BE2C (cell line): ENCODE results near the gene SF3B6.
A peak's percentile ranks its signal among the peaks of the same experiment; 100 is the strongest.

Experiments
- DNase-seq: peaks from one replicate; pipeline ENCODE4 v3.0.0-alpha.2; 2020
- H3K27me3 ChIP-seq: fragments of 250-450 bp; sonication (Bioruptor Pico); 2 replicates; pipeline ENCODE4 v1.5.1; 2020; ENCODE audit warnings: mild to moderate bottlenecking
- H3K36me3 ChIP-seq: fragments of 250-450 bp; sonication (Bioruptor Pico); 2 replicates; pipeline ENCODE4 v1.5.1; 2020; ENCODE audit warnings: mild to moderate bottlenecking
- H3K4me1 ChIP-seq: fragments of 250-450 bp; sonication (Bioruptor Pico); 2 replicates; pipeline ENCODE4 v1.5.1; 2020
- H3K4me3 ChIP-seq: 2 replicates; pipeline ENCODE4 v1.5.1; 2011; ENCODE audit warnings: low read depth, low read length
- H3K9me3 ChIP-seq: fragments of 250-450 bp; sonication (Bioruptor Pico); 2 replicates; pipeline ENCODE4 v1.5.1; 2020
- TF ChIP-seq, protein P1 (sequence below): IDR thresholded peaks from 2 replicates; pipeline ENCODE4 v1.5.1; 2012; ENCODE audit warnings: mild to moderate bottlenecking, low read depth, low read length

The SF3B6 gene

DNA sequence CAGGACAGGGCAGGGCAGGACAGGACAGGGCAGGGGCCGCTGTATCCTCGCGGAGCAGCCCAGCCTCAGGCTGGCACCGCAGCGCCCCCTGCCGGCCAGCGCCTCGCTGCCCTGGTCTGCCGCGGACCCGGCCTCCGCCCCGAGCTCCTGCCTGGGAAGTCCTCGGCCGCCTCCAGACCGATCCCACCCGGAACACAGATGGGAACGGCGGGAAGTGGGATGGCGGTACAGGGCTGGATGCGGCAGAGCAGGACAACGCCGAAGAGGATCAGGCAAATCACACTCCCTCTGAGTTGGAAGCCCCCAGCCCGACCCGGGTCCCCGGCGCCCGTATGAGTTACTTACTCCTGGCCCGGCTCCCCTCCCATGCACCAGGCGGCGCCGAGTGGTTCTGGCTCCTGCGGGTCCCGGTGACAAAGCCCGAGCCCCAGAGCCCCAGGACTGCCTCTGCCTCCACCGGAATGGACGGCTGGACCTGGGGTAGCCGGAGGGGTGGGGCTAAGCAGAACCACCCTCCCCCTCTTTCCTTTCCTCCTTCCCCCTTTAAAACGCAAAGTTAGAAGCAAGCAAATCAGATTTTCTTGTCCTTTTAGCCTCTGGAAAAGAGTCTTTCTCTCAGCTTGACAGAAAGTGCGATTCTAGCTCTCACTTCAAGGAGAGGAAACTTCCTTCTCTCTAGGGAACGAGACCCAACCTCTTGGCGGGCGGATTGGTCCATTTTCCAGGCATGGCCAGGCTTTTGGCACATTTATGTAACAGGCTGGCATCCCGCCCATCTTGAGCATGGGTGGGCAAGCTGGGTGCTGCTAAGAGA is 8.5 kb upstream of the SF3B6 start, which contains the start of gene TP53I3:
Gene TP53I3 (minus strand): TSS at position 449 of the 814 bp plus-strand sequence. CDS start 508 bp downstream, outside the sequence.
- Histone ChIP-seq H3K9me3 (no peaks in the 10 kb centered on the region), H3K4me3 (peak within 1 kb of the TSS; percentile 77), H3K36me3 (peaks cover 7% of the 10 kb centered on the region; the same call in 1 of the 2 replicates), H3K27me3 (no peaks in the 10 kb centered on the region), H3K4me1 (peaks cover 4% of the 10 kb centered on the region; the same call in 1 of the 2 replicates)
- peak; percentile 95 for DNase-seq
- TF ChIP-seq, protein P1, sequence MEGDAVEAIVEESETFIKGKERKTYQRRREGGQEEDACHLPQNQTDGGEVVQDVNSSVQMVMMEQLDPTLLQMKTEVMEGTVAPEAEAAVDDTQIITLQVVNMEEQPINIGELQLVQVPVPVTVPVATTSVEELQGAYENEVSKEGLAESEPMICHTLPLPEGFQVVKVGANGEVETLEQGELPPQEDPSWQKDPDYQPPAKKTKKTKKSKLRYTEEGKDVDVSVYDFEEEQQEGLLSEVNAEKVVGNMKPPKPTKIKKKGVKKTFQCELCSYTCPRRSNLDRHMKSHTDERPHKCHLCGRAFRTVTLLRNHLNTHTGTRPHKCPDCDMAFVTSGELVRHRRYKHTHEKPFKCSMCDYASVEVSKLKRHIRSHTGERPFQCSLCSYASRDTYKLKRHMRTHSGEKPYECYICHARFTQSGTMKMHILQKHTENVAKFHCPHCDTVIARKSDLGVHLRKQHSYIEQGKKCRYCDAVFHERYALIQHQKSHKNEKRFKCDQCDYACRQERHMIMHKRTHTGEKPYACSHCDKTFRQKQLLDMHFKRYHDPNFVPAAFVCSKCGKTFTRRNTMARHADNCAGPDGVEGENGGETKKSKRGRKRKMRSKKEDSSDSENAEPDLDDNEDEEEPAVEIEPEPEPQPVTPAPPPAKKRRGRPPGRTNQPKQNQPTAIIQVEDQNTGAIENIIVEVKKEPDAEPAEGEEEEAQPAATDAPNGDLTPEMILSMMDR, result peak; percentile 77

DNA sequence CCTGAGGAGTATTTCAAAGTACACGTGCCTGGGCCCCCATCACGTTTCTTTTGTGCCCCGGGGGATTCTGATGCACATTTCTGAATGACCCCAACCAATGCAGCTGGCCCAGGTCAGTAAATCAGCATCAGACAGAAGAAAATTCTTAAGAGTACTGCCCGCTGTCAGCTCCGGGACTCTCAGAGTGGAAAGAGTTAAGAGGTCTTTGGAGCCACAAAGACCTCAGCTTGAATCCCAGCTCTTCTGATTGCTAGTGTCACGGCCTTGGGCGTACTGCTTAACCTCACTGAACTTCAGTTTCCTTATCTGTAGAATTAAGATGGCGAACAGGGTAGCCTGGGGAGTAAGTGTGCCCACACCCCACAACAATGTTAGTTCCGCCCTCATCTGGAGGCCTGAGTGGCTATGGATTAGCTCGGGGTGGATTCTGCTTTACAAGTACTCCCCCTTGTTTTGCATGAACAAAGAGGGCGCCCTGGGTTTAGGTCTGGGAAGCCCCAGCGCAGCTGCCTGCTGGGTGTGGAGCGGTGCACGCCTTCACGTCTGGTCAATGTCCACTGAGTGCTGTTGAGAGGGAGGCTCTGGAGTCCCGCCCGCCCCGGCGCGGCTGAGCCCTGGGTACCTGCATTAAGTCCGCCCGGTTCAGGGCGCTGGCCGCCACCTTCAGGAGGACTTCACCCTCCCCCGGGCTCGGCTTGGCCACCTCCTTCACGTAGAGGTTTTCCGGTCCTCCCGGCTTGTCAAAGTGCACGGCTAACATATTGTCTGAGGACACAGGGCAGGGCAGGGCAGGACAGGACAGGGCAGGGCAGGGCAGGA is 7.7 kb upstream of the SF3B6 start:
- no peaks in the 10 kb centered on the region for H3K9me3 ChIP-seq

DNA sequence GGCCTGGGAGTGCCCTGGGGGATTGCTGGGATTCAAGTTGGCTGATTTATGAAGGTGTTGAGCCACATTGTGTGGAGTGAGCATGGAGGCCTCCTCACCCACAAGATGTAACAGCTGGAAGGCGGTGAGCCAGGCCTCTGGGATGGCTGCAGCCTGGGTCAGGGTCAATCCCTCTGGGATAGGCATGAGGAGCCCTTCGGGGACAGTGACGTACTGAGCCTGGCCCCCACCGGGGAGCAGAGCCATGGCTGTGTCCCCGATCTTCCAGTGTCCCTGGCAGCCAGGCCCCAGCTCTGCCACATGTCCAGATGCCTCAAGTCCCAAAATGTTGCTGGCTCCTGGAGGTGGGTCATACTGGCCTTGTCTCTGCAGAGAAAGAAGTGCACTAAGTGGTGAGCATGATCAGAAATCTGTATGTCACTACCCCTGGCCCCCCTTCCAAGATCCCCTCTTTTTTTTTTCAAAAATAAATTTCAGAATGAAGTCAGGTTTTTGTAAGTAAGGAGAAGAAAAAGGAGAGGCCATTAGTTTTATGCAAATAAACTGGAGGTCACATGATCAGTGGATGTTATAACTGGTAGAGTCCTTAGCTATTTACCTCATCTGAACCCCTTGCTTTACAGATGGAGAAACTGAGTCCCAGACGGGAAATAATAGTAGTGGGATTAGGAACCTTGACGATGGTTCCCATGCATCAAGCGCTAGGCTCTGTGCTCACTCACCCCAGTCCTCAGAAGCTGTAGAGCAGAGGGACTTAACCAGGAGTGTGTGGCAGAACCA is 6.9 kb upstream of the SF3B6 start:
- Histone ChIP-seq H3K27me3 (no peaks in the 10 kb centered on the region), H3K36me3 (peaks cover 7% of the 10 kb centered on the region; the same call in 1 of the 2 replicates), H3K9me3 (no peaks in the 10 kb centered on the region), H3K4me1 (peaks cover 4% of the 10 kb centered on the region; the same call in 1 of the 2 replicates), H3K4me3 (peak overlapping the region; percentile 77)
- no peak for DNase-seq
- TF ChIP-seq, protein P1, result no peak

More for the DNA sequence above, 7.7 kb upstream of the SF3B6 start:
- no peaks in the 10 kb centered on the region for H3K27me3 ChIP-seq
- H3K4me1 ChIP-seq, result peaks cover 4% of the 10 kb centered on the region; the same call in 1 of the 2 replicates
- TF ChIP-seq, protein P1, result no peak
- DNase-seq, result peak; percentile 88
- H3K36me3 ChIP-seq, result peaks cover 7% of the 10 kb centered on the region; the same call in 1 of the 2 replicates
- peak overlapping the region; percentile 77 for H3K4me3 ChIP-seq

DNA sequence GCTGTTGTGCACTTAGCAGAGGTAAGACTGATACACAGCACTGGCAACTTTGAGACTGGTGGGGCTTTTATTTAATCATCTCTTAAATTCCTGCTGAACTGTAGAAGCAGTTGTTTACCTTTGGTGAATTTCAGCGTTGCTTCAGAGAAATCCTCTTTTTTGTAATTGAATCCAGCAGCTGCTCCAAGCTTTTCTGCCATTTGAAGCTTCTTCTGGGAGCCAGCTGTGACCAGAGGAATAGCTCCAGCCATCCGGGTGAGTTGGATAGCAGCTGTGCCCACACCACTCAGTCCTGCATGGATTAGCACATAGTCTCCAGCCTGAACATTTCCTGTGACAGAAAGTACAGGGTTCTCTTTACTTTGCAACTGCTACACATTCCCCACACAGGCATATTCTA is 4.6 kb upstream of the SF3B6 start:
- Histone ChIP-seq H3K4me3 (no peak overlapping the region), H3K9me3 (no peaks in the 10 kb centered on the region), H3K36me3 (peaks cover 7% of the 10 kb centered on the region; the same call in 1 of the 2 replicates), H3K4me1 (peaks cover 4% of the 10 kb centered on the region; the same call in 1 of the 2 replicates), H3K27me3 (no peaks in the 10 kb centered on the region)
- no peak for DNase-seq
- TF ChIP-seq, protein P1, result no peak

DNA sequence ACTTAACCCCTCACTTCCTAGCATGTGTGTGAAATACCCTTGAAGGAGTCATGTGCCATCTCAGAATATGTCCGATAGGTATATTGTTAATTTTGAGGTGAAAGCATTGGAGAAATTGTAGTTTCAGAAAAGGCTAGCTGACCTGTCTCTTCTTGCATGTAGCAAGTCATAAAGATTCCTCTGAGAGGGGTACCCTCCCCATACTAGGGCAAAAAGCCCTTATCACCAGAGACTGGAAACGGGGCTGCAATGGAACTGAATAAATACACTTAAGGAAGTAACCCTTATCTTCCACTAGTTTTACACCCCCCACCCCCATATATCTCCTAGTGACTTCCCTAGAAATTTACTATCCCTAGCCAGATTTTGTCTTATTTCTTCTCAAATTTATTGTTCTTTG is 1.8 kb upstream of the SF3B6 start:
- Histone ChIP-seq H3K4me3 (no peak overlapping the region), H3K27me3 (no peaks in the 10 kb centered on the region), H3K36me3 (peaks cover 17% of the 10 kb centered on the region), H3K4me1 (no peaks in the 10 kb centered on the region), H3K9me3 (no peaks in the 10 kb centered on the region)
- TF ChIP-seq, protein P1, result no peak
- DNase-seq, result no peak
